ENCODE measurements around the gene SLC27A5. TPM values are rescaled to one million over a fixed set of nuclear protein-coding genes. Genes with fewer than 3 reads are reported as not detected.

SLC27A5 gene
- total and polyA plus RNA-seq, 2 of the 13 experiments (the other 11 are each of a cell fraction or from before 2014, with no cell fraction given), result 30.3 to 40.2 TPM

DNA sequence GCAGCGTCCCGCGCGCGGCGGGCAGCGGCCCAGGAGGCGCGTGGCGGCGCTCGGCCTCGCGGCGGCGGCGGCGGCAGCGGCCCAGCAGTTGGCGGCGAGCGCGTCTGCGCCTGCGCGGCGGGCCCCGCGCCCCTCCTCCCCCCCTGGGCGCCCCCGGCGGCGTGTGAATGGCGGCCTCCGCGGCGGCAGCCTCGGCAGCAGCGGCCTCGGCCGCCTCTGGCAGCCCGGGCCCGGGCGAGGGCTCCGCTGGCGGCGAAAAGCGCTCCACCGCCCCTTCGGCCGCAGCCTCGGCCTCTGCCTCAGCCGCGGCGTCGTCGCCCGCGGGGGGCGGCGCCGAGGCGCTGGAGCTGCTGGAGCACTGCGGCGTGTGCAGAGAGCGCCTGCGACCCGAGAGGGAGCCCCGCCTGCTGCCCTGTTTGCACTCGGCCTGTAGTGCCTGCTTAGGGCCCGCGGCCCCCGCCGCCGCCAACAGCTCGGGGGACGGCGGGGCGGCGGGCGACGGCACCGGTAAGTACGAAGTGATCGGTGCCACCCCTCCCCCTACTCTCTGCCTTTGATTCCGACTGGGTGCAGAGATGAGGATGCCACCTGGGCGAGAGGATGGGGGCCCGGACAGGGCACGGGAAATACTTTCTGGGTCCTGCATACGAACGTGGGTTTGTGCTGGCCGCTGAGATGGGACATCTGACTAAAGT lies 32.9 kb upstream of the SLC27A5 start (continued):
- TF ChIP-seq ZC3H13 (CRISPR knock-in tag; IDR thresholded peaks at IDR 0.05), result peak; percentile 30; the same call in 1 of the 2 replicates
- no peak for TF ChIP-seq ZNF101 (CRISPR knock-in tag; IDR thresholded peaks at IDR 0.05; ENCODE audit: borderline replicate concordance, low read depth)
- no peak for TF ChIP-seq TBX3 (IDR thresholded peaks at IDR 0.05; ENCODE audit: borderline replicate concordance)
- TF ChIP-seq SETDB1 (CRISPR knock-in tag; IDR thresholded peaks at IDR 0.05; ENCODE audit: borderline replicate concordance), result no peak
- TF ChIP-seq ZNF468 (CRISPR knock-in tag; IDR thresholded peaks at IDR 0.05), result no peak
- TF ChIP-seq SAP130 (CRISPR knock-in tag; IDR thresholded peaks at IDR 0.05; ENCODE audit: low read depth), result no peak
- TF ChIP-seq, protein P1, sequence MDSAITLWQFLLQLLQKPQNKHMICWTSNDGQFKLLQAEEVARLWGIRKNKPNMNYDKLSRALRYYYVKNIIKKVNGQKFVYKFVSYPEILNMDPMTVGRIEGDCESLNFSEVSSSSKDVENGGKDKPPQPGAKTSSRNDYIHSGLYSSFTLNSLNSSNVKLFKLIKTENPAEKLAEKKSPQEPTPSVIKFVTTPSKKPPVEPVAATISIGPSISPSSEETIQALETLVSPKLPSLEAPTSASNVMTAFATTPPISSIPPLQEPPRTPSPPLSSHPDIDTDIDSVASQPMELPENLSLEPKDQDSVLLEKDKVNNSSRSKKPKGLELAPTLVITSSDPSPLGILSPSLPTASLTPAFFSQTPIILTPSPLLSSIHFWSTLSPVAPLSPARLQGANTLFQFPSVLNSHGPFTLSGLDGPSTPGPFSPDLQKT (CRISPR knock-in tag; IDR thresholded peaks at IDR 0.05; ENCODE audit: borderline replicate concordance), result no peak
- no peak for TF ChIP-seq RXRA (CRISPR knock-in tag; IDR thresholded peaks at IDR 0.05)
- TF ChIP-seq, protein P2, sequence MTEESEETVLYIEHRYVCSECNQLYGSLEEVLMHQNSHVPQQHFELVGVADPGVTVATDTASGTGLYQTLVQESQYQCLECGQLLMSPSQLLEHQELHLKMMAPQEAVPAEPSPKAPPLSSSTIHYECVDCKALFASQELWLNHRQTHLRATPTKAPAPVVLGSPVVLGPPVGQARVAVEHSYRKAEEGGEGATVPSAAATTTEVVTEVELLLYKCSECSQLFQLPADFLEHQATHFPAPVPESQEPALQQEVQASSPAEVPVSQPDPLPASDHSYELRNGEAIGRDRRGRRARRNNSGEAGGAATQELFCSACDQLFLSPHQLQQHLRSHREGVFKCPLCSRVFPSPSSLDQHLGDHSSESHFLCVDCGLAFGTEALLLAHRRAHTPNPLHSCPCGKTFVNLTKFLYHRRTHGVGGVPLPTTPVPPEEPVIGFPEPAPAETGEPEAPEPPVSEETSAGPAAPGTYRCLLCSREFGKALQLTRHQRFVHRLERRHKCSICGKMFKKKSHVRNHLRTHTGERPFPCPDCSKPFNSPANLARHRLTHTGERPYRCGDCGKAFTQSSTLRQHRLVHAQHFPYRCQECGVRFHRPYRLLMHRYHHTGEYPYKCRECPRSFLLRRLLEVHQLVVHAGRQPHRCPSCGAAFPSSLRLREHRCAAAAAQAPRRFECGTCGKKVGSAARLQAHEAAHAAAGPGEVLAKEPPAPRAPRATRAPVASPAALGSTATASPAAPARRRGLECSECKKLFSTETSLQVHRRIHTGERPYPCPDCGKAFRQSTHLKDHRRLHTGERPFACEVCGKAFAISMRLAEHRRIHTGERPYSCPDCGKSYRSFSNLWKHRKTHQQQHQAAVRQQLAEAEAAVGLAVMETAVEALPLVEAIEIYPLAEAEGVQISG (CRISPR knock-in tag; IDR thresholded peaks at IDR 0.05), result no peak
- TF ChIP-seq MIXL1 (CRISPR knock-in tag; IDR thresholded peaks at IDR 0.05), result no peak
- 0 out of 2 replicates have a peak, but pooled peaks have one; percentile 18 for TF ChIP-seq KDM5A (IDR thresholded peaks at IDR 0.05; ENCODE audit: borderline replicate concordance, low read length)
- no peak for TF ChIP-seq TOPORS (CRISPR knock-in tag; IDR thresholded peaks at IDR 0.05)
- no peak for TF ChIP-seq JUN (CRISPR knock-in tag; IDR thresholded peaks at IDR 0.05)
- no peak for TF ChIP-seq ZNF180 (CRISPR knock-in tag; IDR thresholded peaks at IDR 0.05; ENCODE audit: borderline replicate concordance, low read depth)
- TF ChIP-seq, protein P3, sequence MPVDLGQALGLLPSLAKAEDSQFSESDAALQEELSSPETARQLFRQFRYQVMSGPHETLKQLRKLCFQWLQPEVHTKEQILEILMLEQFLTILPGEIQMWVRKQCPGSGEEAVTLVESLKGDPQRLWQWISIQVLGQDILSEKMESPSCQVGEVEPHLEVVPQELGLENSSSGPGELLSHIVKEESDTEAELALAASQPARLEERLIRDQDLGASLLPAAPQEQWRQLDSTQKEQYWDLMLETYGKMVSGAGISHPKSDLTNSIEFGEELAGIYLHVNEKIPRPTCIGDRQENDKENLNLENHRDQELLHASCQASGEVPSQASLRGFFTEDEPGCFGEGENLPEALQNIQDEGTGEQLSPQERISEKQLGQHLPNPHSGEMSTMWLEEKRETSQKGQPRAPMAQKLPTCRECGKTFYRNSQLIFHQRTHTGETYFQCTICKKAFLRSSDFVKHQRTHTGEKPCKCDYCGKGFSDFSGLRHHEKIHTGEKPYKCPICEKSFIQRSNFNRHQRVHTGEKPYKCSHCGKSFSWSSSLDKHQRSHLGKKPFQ (CRISPR knock-in tag; IDR thresholded peaks at IDR 0.05; ENCODE audit: insufficient replicate concordance), result no peak
- TF ChIP-seq YY1 (IDR thresholded peaks at IDR 0.05; ENCODE audit: insufficient read depth, insufficient replicate concordance, low read depth, low read length), result peak; percentile 85
- TF ChIP-seq MEIS2 (CRISPR knock-in tag; IDR thresholded peaks at IDR 0.05), result no peak; the same call in 1 of the 2 replicates
- TF ChIP-seq ZNF496 (CRISPR knock-in tag; IDR thresholded peaks at IDR 0.05; ENCODE audit: insufficient replicate concordance), result no peak
- no peak for TF ChIP-seq CBX5 (CRISPR knock-in tag; IDR thresholded peaks at IDR 0.05; ENCODE audit: borderline replicate concordance)
- no peak for TF ChIP-seq SRSF1 (optimal IDR thresholded peaks at IDR 0.05; ENCODE audit: low read depth, low read length)
- TF ChIP-seq, protein P4, sequence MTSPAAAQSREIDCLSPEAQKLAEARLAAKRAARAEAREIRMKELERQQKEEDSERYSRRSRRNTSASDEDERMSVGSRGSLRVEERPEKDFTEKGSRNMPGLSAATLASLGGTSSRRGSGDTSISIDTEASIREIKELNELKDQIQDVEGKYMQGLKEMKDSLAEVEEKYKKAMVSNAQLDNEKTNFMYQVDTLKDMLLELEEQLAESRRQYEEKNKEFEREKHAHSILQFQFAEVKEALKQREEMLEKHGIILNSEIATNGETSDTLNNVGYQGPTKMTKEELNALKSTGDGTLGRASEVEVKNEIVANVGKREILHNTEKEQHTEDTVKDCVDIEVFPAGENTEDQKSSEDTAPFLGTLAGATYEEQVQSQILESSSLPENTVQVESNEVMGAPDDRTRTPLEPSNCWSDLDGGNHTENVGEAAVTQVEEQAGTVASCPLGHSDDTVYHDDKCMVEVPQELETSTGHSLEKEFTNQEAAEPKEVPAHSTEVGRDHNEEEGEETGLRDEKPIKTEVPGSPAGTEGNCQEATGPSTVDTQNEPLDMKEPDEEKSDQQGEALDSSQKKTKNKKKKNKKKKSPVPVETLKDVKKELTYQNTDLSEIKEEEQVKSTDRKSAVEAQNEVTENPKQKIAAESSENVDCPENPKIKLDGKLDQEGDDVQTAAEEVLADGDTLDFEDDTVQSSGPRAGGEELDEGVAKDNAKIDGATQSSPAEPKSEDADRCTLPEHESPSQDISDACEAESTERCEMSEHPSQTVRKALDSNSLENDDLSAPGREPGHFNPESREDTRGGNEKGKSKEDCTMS (CRISPR knock-in tag; conservative IDR thresholded peaks at IDR 0.05), result no peak
- no peak for TF ChIP-seq ZNF564 (CRISPR knock-in tag; IDR thresholded peaks at IDR 0.05)

All from HepG2 (cell line).